RCC 7860 (cell line): ENCODE data around the gene ARAP1.
A peak's percentile ranks its signal among the peaks of the same experiment; 100 is the strongest.

Experiments used
- DNase-seq: peaks from one replicate; pipeline ENCODE4 v3.0.0-alpha.2; 2015; ENCODE audit warnings: low spot score
- FAIRE-seq: peaks from 2 replicates; lab custom pipeline; 2012; peaks lifted over from hg19 to GRCh38; lab: Jason Lieb, UNC

The ARAP1 gene

GRCh38 chr11:72688486-72688885 lies 63.7 kb downstream of the ARAP1 start:
- FAIRE-seq = no peak
- no peak for DNase-seq

- DNase-seq = no peak
- FAIRE-seq = no peak
Observed at GRCh38 chr11:72687326-72687725, 64.9 kb downstream of the ARAP1 start.

GRCh38 chr11:72686639-72687220 lies 65.5 kb downstream of the ARAP1 start:
- no peak for DNase-seq
- no peak for FAIRE-seq

- DNase-seq = no peak
- FAIRE-seq = no peak
Observed at GRCh38 chr11:72685560-72686480, 66.4 kb downstream of the ARAP1 start.

GRCh38 chr11:72684236-72684912 lies 67.8 kb downstream of the ARAP1 start:
- no peak for FAIRE-seq
- DNase-seq = peak; percentile 51

GRCh38 chr11:72683782-72684200 lies 68.4 kb downstream of the ARAP1 start:
- FAIRE-seq (no peak), DNase-seq (peak; percentile 7)

- DNase-seq = no peak
- FAIRE-seq = no peak
Observed at GRCh38 chr11:72682858-72683243, 69.4 kb downstream of the ARAP1 start.

- FAIRE-seq (no peak), DNase-seq (no peak)
Observed at GRCh38 chr11:72682238-72682857, 69.9 kb downstream of the ARAP1 start.

GRCh38 chr11:72681226-72682153 lies 70.7 kb downstream of the ARAP1 start:
- FAIRE-seq = no peak
- no peak for DNase-seq

GRCh38 chr11:72680624-72681158 lies 71.5 kb downstream of the ARAP1 start:
- FAIRE-seq = no peak
- no peak for DNase-seq

GRCh38 chr11:72679869-72680268 lies 72.3 kb downstream of the ARAP1 start:
- FAIRE-seq = no peak
- no peak for DNase-seq

GRCh38 chr11:72678524-72678923 lies 73.7 kb downstream of the ARAP1 start:
- DNase-seq (no peak), FAIRE-seq (no peak)

GRCh38 chr11:72676861-72677341 lies 75.3 kb downstream of the ARAP1 start:
- no peak for FAIRE-seq
- DNase-seq = no peak

- DNase-seq (no peak), FAIRE-seq (no peak)
Observed at GRCh38 chr11:72675221-72675620, 77.0 kb downstream of the ARAP1 start.

GRCh38 chr11:72673943-72674828 lies 78.0 kb downstream of the ARAP1 start, which contains the start of gene PDE2A:
Gene PDE2A (minus strand): TSS chr11:72674422. CDS start chr11:72674207, 215 bp downstream.
- no peak for FAIRE-seq
- DNase-seq = no peak

GRCh38 chr11:72673284-72673942 lies 78.8 kb downstream of the ARAP1 start:
- no peak for DNase-seq
- FAIRE-seq = no peak

- no peak for DNase-seq
- FAIRE-seq = no peak
Observed at GRCh38 chr11:72672597-72673238, 79.5 kb downstream of the ARAP1 start.
